COLO668 (cell line): Measurements from ENCODE around the gene STAB1.
"Not testable (repeated sequence)": the region's sequence is repeated elsewhere in the genome, so short reads cannot be mapped to it uniquely, and the experiment has no call there.

Experiments
- DNase-seq: peaks from one replicate; lab custom pipeline; 2025; ENCODE audit not compliant: unreplicated experiment; lab: John Stamatoyannopoulos, UW

The STAB1 gene

GRCh38 chr3:52521881-52522650 lies 26.9 kb downstream of the STAB1 start:
- DNase-seq: no peak

- DNase-seq: no peak
Measured at GRCh38 chr3:52522651-52523251, 27.6 kb downstream of the STAB1 start.

GRCh38 chr3:52523386-52524257 lies 28.5 kb downstream of the STAB1 start:
- no peak for DNase-seq

GRCh38 chr3:52524258-52524751 lies 29.2 kb downstream of the STAB1 start:
- no peak for DNase-seq

GRCh38 chr3:52524752-52525679 lies 29.9 kb downstream of the STAB1 start:
- DNase-seq: peak; percentile 5

- no peak for DNase-seq
Measured at GRCh38 chr3:52525680-52526561, 30.8 kb downstream of the STAB1 start.

- not testable (repeated sequence) for DNase-seq
Measured at GRCh38 chr3:52526671-52527038, 31.5 kb downstream of the STAB1 start.

GRCh38 chr3:52527039-52527731 lies 32.0 kb downstream of the STAB1 start:
- no peak for DNase-seq

GRCh38 chr3:52527732-52528585 lies 32.8 kb downstream of the STAB1 start:
- no peak for DNase-seq

- no peak for DNase-seq
Measured at GRCh38 chr3:52528586-52529375, 33.6 kb downstream of the STAB1 start.

- no peak for DNase-seq
Measured at GRCh38 chr3:52529376-52530333, 34.5 kb downstream of the STAB1 start.

GRCh38 chr3:52530918-52531826 lies 36.0 kb downstream of the STAB1 start:
- DNase-seq: no peak

GRCh38 chr3:52531860-52532516 lies 36.9 kb downstream of the STAB1 start:
- DNase-seq: no peak

- DNase-seq: peak; percentile 35
Measured at GRCh38 chr3:52532517-52532837, 37.3 kb downstream of the STAB1 start.
